NCI-H510A (cell line): ENCODE measurements around the gene COG5.

ENCODE experiments used
- DNase-seq: peaks from one replicate; lab custom pipeline; 2025; lab: John Stamatoyannopoulos, UW

Gene COG5

GRCh38 chr7:107330478-107330877 is 233.2 kb downstream of the COG5 start:
- no peak for DNase-seq

- DNase-seq, result no peak
These were observed 235.6 kb downstream of the COG5 start for GRCh38 chr7:107327986-107328569.

GRCh38 chr7:107326061-107326460 is 237.7 kb downstream of the COG5 start:
- no peak for DNase-seq

GRCh38 chr7:107322015-107322414 is 241.7 kb downstream of the COG5 start:
- DNase-seq, result no peak

GRCh38 chr7:107321611-107322010 is 242.1 kb downstream of the COG5 start:
- no peak for DNase-seq

- no peak for DNase-seq
These were observed 243.9 kb downstream of the COG5 start for GRCh38 chr7:107319724-107320228.

GRCh38 chr7:107318523-107319160 is 245.1 kb downstream of the COG5 start:
- DNase-seq, result no peak

GRCh38 chr7:107315716-107316220 is 248.0 kb downstream of the COG5 start:
- DNase-seq, result no peak

GRCh38 chr7:107313355-107313754 is 250.4 kb downstream of the COG5 start:
- DNase-seq, result no peak

GRCh38 chr7:107312418-107312817 is 251.3 kb downstream of the COG5 start:
- DNase-seq, result no peak

- DNase-seq, result no peak
These were observed 254.4 kb downstream of the COG5 start for GRCh38 chr7:107309296-107309695.

- DNase-seq, result no peak
These were observed 259.1 kb downstream of the COG5 start for GRCh38 chr7:107304636-107305035.

GRCh38 chr7:107304063-107304462 is 259.7 kb downstream of the COG5 start:
- DNase-seq, result no peak

GRCh38 chr7:107302250-107302847 is 261.4 kb downstream of the COG5 start:
- DNase-seq, result no peak

GRCh38 chr7:107294182-107294581 is 269.5 kb downstream of the COG5 start:
- no peak for DNase-seq

GRCh38 chr7:107292591-107292990 is 271.1 kb downstream of the COG5 start:
- no peak for DNase-seq

GRCh38 chr7:107291434-107291833 is 272.3 kb downstream of the COG5 start:
- DNase-seq, result no peak

- DNase-seq, result no peak
These were observed 276.7 kb downstream of the COG5 start for GRCh38 chr7:107286751-107287621.

GRCh38 chr7:107284911-107285479 is 278.7 kb downstream of the COG5 start:
- no peak for DNase-seq

GRCh38 chr7:107277331-107277730 is 286.4 kb downstream of the COG5 start:
- no peak for DNase-seq

- DNase-seq, result no peak
These were observed 287.4 kb downstream of the COG5 start for GRCh38 chr7:107276220-107276827.
